ENCODE data around the gene TMEM181. TPM values are rescaled to one million over a fixed set of nuclear protein-coding genes. Genes with fewer than 3 reads are reported as not detected.
A peak's percentile ranks its signal among the peaks of the same experiment; 100 is the strongest.
"Not testable (repeated sequence)": the region's sequence is repeated elsewhere in the genome, so short reads cannot be mapped to it uniquely, and the experiment has no call there.

Gene TMEM181
- total RNA-seq, 1 donor from 2014 or later: 33.5 TPM

DNA sequence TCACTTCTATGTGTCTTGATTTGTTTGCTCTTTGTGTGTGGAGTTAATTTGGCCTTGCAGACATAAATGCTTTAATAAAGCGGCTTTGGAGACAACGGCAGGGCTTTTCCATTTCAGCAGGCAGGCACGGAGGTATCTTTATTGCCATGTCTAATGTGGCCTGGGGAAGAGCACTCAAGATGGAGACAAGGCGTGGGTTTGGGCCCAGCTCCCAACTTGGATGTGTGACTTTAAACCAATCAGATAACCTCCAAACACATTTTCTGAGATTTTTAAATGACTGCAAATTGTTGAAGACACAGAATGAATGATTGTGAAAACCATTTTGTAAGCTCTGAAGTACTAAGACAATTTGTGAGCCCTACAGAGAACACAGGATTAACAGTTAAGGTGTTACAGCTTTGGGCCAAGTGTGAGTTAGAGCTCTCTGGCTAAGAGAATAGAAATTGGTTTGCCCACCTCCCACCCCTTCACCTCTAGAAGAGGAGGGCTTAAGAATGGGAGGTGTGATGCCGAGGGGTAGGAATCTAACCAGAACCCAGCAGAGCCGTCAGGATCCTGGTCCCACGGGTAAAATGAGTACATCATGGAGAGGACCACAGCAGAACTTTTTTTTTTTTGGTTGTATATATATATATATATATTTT is 75.7 kb downstream of the TMEM181 start:
- DNase-seq (ENCODE audit: low read depth): no peak

- no peak for DNase-seq (ENCODE audit: low read depth)
Measured at GRCh38 chr6:158636778-158637177, 76.9 kb downstream of the TMEM181 start.

- peak; percentile 22 for DNase-seq (ENCODE audit: low read depth)
Measured at GRCh38 chr6:158638324-158638854, 78.5 kb downstream of the TMEM181 start.

DNA sequence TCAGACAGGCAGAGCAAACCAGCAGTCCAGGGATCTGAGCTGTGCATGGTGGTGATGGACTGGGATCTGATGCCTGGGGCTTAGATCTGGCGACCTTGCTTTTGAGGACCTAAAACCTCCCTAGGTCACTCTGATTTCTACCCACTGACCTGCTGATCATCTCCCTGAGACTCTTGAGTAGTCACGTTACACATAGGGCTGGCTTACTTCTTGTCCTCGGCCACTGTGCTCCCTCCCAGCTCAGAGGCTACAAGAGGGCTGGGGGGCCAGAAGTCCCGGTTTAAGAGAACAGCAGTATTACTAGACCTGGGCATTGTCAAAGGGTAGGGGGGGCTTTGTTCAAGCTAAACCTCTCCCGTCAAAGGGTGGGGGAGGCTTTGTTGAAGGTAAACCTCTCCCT is 79.2 kb downstream of the TMEM181 start:
- DNase-seq (ENCODE audit: low read depth): no peak

DNA sequence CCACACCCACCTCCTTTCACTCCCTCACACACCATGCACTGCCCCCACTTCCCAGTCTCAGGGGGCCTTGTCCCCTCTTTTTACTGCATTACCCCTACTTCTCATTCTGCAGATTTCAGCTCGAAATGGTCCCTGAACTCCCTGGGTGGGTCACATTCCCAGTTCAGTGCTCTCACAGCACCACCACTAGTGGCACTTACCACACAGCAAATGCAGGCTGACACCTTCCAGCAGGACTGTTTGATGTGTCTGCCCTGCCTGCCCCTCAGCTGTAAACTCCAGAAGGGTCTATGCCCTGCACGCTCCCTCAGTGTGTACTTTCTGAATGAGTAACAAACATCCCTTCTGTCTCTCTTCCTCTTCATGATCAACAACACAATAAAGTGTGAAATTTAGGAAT is 80.6 kb downstream of the TMEM181 start:
- DNase-seq (ENCODE audit: low read depth): no peak

DNA sequence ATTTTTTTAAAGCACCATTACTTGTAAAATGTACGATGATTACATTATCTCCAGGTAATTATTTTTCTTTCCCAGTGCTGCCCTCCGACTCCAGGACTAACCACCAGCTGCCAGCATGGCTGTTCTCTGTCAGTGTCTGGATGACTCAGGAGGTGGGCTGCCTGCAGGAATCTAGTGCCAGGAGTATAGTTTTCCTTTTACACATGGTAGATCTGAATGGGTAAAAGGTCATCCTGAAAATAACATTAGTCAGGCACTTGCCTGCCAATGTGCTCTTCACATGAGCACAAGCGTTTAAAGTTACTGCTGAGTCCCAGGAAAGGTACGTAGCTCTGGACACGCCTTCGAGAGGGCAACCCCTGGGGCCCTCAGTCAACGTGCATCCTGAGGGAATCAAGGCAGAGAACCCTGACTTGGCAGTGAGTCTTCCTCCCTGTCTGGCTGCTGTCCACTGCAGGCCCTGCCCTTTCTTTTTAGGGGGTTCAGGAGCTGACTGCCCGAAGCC is 82.3 kb downstream of the TMEM181 start:
- peak; percentile 75 for DNase-seq (ENCODE audit: low read depth)

GRCh38 chr6:158643836-158644230 is 83.9 kb downstream of the TMEM181 start:
- peak; percentile 20 for DNase-seq (ENCODE audit: low read depth)

GRCh38 chr6:158644231-158645063 is 84.6 kb downstream of the TMEM181 start, which contains the start of gene DYNLT1:
TSS of gene DYNLT1 (minus strand) at chr6:158644743. CDS start at chr6:158644708, 35 bp downstream.
- peak; percentile 95 for DNase-seq (ENCODE audit: low read depth)

DNA sequence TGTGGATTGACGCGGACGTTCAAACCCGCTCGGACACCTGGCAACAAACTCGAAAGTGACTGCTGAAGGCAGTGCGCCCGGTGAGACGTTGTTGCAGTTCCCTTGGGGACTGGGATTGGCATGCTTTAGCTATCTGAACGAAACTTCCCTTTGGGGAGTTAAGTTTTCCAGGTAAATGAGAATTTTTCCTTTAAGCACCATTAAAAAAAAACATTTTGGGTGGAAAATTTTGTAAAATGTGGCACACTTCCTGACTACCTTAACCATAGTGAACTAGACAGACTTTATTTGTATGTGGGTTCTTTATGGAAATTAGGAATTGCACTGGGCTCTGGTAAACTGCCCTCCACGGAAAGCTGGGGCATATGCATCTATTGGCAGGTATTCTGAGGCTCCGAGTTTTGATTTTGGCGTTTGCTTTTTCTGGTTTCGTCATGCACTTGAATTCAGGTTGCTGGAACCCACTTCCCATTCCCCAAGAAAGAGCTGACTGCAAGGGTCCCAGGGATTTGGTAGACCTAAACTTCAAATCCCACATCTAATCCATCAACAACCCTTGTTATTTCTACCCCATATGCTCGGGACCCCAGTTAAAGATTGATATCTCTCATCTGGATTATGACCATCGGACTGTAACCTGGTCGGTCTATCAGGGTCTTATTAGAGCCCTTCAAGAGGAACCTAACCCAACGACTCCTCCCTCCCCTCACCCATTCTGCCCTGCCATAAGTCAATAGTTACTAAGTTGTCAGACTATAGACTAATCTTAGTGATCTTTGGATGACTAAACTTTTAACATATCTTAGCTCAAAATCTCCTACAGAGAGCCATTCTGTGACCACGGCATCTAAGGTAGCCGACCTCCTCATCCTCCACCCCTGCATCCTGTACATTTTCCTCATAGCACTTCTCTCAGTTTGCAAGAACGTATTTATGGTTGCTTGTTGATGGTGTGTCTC is 85.5 kb downstream of the TMEM181 start:
- DNase-seq (ENCODE audit: low read depth): no peak

DNA sequence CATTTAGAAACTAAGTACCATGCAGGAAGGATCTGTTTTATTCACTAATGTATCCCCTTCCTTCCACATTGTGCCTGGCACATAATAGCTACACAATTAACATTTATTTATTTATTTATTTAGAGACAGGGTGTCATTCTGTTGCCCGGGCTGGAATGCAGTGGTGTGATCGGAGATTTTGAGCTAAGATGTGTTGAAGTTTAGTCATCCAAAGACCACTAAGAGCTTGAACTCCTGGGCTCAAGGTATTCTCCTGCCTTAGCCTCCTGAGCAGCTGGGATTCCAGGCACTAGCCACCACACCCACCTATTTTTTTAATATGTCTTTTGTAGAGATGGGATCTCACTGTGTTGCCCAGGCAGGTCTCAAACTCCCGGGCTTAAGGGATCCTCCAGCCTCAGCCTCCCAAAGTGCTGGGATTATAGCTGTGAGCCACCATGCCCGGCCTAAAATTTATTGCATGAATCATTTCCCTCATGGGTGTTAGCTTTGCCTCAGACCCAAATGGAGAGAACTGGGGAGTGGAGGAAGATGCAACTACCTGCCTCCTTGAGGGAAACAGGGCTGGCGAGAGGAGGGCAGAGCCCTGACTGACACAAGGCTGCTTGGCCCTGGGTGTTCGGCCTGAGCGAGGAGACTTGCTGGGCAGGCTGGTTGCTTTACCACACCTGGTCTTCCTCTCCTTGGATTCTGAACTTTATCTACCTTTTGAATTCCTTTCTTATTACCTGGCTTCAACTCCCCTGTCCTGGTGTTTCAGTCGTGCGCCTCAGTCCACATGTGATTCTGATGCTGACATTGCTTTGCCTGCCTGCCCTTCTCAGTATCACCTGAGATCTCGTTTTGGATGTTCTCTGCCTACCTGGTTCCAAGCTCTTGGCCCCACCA is 86.4 kb downstream of the TMEM181 start:
- no peak for DNase-seq (ENCODE audit: low read depth)

DNA sequence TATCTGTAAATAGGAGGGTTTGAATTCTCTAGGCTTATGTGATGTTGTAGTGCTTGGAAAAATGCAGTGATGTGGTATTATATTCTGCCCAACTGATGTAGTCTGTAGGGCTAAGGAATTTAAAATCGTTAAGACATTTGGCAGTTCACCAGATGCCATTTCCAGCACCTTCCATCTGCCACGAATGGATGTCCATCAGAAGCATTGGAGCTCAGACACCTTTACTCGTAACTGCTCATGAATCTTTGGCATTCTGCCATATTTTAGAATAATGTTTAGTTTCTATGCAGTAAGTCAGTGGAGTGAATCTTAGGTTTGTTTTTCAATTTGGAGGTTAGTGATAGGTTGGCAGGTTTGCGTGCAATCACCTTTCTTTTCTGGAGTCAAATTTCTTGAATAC is 87.6 kb downstream of the TMEM181 start:
- DNase-seq (ENCODE audit: low read depth): no peak

DNA sequence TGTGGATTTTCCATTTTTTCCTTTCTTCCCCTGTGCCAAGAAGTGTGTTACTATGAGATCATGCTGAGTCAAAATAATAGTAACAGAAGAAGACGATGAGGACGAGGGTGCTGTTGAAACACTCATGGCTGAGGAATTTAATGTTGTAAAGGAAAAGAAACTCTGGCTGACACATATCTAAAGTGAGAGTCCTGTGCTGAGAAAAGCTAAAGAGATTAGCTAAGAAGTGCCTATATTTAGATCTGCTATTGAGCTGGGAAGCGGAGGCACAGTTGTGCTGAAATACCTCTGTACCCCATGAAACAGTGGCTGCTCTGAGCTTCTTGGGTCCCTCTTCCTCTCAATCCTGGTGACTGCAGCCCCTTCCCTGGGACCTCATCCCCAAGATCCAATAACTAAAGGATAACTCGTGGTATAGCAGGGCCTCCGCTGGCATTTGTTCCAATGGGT is 88.8 kb downstream of the TMEM181 start:
- DNase-seq (ENCODE audit: low read depth): peak; percentile 78

DNA sequence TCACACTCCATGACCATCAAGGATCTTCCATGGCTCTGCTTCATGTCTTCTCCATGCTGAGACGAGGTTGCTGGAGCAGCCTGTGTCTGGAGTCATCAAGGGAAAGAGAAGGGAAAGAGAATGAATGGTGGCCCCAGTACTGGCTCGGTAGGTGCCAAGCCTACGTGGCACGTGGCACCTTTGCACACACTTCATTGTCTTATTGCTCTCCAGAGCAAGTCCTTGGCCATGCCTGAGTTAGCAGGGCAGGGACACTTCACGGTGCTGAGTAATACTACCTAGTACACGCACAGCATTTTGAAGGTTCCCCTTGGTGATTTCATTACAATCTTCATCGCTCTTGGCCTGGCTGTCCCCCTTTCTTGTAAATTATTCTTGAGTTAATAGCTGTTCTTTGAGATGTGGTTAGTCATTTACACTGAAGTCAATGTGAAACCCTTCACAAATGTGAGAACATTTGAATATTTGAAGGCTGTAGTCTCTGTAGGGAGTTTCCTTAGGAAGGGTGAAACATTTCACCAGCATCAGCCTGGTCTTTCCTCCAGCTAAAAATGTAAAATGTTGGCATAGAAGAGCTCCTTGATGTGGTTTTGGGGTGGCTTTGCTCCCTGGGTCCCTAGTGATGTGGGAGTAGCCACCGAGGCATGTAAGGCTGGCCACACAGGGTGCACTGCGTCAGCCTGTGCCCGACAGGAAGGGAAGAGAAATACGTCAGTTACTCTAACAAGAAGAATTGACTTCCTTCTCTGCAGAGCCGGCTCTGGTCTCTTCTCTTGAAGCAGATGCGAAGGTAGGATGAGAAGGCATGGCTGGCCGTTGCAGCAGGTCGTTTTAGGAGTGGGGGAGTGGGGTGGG is 89.6 kb downstream of the TMEM181 start, which contains the start of gene SYTL3:
SYTL3 (plus strand) TSS at position 766 of the 855 bp plus-strand sequence. CDS start 13,215 bp downstream, outside the sequence.
- peak; percentile 62 for DNase-seq (ENCODE audit: low read depth)

DNA sequence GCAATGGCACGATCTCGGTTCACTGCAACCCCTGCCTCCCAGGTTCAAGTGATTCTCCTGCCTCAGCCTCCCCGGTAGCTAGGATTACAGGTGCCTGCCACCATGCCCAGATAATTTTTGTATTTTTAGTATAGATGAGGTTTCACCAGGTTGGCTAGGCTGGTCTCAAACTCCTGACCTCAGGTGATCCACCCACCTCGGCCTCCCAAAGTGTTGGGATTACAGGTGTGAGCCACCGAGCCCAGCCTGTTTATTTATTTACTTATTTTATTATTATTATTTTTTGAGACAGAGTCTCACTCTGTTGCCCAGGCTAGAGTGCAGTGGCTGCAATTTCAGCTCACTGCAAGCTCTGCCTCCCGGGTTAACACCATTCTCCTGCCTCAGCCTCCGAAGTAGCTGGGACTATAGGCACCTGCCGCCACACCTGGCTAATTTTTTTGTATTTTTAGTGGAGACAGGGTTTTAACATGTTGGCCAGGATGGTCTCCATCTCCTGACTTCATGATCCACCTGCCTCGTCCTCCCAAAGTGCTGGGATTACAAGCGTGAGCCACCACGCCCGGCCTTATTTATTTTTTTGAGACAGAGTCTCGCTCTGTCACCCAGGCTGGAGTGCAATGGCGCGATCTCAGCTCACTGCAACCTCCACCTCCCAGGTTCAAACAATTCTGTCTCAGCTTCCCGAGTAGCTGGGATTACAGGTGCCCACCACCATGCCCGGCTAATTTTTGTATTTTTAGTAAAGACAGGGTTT is 92.3 kb downstream of the TMEM181 start:
- not testable (repeated sequence) for DNase-seq (ENCODE audit: low read depth)

DNA sequence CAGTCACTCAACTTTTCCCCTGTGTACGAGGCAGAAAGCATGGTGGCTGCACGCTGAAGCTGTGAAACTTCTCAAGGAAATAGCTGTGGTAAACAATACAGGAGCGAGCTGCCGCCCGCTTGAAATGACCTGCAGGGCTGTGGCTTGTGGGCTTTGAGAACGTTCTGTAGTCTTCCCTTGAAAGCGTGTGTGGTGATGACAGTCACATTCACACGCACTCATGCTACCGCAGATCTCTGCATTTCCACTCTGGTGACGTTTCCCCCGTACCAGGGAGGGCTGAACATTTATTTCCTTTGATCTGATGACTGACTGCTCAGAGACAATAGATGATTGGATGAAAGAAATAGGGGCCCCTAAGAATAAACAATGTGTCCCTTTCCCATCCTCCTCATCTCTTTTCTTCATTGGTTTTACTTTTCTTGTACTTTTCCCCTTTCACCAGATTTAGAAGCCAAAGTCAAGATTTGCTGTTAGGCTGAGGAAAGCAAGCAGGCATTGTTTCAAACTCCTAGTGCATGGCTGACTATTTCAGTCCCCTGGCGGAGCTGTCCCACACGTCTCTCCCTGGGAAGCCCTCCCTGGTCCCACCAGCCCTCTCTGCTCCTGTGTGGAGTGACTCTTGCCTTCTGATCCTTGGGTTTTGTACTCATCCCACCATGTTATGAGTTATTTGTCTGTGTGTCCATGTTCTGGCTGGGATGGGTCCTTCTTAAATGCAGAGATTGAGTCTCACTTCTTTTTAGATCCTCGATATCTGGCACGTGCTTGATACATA is 93.9 kb downstream of the TMEM181 start:
- no peak for DNase-seq (ENCODE audit: low read depth)

DNA sequence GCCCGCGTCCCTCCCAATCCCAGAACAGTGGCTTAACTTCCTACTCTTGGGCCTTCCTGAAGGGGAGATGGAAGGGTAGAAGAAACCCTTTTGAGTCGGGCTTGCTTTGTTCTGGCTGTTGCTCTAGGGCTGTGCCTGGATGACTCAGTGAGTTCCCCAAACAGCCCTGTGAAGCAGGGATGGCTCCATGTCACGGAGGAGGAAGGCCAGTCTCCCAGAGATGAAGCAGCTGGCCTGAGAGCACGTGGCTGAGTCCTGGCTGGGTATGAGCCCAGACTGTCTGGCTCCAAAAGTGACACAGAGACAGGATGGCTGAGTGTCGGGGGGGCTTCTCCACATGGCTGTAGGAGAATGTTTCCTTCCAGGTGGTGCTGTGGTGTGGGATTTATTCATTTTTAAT is 94.6 kb downstream of the TMEM181 start:
- peak; percentile 93 for DNase-seq (ENCODE audit: low read depth)

GRCh38 chr6:158654960-158655489 is 95.1 kb downstream of the TMEM181 start:
- DNase-seq (ENCODE audit: low read depth): peak; percentile 50

Measured in myocyte (in vitro differentiated cells).